Gastroesophageal sphincter (tissue), 3 donors: Measurements from ENCODE around the gene SAMD8.

Source experiments
- POLR2AphosphoS5 ChIP-seq: sonication (generic); formaldehyde crosslinking; IDR thresholded peaks from one replicate; pipeline ENCODE4 v1.6.1; 2017; ENCODE audit warnings: antibody characterized with exemption
- TF ChIP-seq, protein P1 (sequence below), 4 experiments: fragments of 200-600 bp in 2 of 4; fragments of 450-650 bp in 2 of 4; sonication (generic) in 1 of 4; IDR thresholded peaks; one replicate each; pipeline ENCODE4 v1.5.1; 2017 to 2019; ENCODE audit warnings: antibody characterized with exemption in 4 of 4, mild to moderate bottlenecking in 2 of 4, moderate library complexity in 2 of 4

DNA sequence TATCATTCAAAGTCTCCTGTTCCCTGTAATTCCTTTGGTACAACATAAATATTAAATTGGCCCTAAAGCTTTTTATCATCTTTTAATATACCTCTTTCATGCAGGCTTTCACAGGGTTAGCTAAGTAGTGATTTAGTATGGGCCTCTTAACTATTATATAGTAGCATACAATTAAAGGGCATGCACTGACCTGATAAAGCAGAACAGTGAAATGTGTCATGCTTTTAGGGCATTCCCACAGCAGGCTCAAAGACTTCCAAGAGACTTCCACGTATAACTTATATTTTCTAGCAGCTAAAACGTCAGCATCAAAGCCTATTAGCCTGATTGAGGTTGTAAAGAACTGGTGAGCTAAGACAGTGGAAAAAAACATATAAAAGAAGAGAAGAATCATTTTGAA, 35.3 kb downstream of the SAMD8 start:
- TF ChIP-seq POLR2AphosphoS5: no peak
- TF ChIP-seq, protein P1, sequence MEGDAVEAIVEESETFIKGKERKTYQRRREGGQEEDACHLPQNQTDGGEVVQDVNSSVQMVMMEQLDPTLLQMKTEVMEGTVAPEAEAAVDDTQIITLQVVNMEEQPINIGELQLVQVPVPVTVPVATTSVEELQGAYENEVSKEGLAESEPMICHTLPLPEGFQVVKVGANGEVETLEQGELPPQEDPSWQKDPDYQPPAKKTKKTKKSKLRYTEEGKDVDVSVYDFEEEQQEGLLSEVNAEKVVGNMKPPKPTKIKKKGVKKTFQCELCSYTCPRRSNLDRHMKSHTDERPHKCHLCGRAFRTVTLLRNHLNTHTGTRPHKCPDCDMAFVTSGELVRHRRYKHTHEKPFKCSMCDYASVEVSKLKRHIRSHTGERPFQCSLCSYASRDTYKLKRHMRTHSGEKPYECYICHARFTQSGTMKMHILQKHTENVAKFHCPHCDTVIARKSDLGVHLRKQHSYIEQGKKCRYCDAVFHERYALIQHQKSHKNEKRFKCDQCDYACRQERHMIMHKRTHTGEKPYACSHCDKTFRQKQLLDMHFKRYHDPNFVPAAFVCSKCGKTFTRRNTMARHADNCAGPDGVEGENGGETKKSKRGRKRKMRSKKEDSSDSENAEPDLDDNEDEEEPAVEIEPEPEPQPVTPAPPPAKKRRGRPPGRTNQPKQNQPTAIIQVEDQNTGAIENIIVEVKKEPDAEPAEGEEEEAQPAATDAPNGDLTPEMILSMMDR (IDR thresholded peaks at IDR 0.05): no peak
